Measurements from ENCODE around the gene ATG14.

DNA sequence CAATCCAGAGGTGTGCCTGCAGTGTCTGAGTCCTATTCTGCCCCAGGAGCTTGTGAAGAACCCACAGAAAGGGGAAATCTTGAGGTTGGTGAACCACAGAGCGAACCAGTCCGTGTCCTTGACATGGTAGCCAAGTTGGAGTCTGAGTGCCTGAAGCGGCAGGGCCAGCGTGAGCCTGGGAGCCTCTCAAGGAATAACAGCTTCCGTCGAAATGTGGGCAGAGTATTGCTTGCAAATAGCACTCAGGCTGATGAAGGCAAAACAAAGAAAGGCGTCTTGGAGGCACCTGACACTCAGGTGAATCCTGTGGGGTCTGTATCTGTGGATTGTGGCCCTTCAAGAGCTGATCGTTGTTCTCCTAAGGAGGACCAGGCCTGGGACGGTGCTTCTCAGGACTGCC lies 60.5 kb downstream of the ATG14 start:
- TF ChIP-seq, protein P1, sequence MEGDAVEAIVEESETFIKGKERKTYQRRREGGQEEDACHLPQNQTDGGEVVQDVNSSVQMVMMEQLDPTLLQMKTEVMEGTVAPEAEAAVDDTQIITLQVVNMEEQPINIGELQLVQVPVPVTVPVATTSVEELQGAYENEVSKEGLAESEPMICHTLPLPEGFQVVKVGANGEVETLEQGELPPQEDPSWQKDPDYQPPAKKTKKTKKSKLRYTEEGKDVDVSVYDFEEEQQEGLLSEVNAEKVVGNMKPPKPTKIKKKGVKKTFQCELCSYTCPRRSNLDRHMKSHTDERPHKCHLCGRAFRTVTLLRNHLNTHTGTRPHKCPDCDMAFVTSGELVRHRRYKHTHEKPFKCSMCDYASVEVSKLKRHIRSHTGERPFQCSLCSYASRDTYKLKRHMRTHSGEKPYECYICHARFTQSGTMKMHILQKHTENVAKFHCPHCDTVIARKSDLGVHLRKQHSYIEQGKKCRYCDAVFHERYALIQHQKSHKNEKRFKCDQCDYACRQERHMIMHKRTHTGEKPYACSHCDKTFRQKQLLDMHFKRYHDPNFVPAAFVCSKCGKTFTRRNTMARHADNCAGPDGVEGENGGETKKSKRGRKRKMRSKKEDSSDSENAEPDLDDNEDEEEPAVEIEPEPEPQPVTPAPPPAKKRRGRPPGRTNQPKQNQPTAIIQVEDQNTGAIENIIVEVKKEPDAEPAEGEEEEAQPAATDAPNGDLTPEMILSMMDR (IDR thresholded peaks at IDR 0.05) = no peak
- TF ChIP-seq POLR2A (IDR thresholded peaks at IDR 0.05) = no peak

Data from transverse colon (tissue), 3 donors.